GM10266 (cell line): ENCODE results near the gene KRT23.
"Not testable (repeated sequence)": the region's sequence is repeated elsewhere in the genome, so short reads cannot be mapped to it uniquely, and the experiment has no call there.

Experiments
- DNase-seq: peaks from one replicate; pipeline ENCODE4 v3.0.0; 2012; ENCODE audit errors: extremely low spot score
- CTCF ChIP-seq: IDR thresholded peaks from 2 replicates; pipeline ENCODE4 v1.5.1; 2012; ENCODE audit warnings: mild to moderate bottlenecking, low read depth; ENCODE audit not compliant: control insufficient read depth, insufficient read depth; ENCODE audit errors: missing control alignments

The KRT23 gene

GRCh38 chr17:40922239-40922638, 15.2 kb downstream of the KRT23 start:
- no peak for DNase-seq
- no peak for TF ChIP-seq CTCF

GRCh38 chr17:40921026-40921425, 16.4 kb downstream of the KRT23 start:
- TF ChIP-seq CTCF = no peak
- no peak for DNase-seq

GRCh38 chr17:40917116-40917515, 20.3 kb downstream of the KRT23 start:
- not testable (repeated sequence) for DNase-seq

GRCh38 chr17:40916366-40916765, 21.1 kb downstream of the KRT23 start:
- no peak for DNase-seq
- TF ChIP-seq CTCF = no peak

- TF ChIP-seq CTCF = no peak
- peak; percentile 44 for DNase-seq
Observed at GRCh38 chr17:40915721-40916256, 21.7 kb downstream of the KRT23 start.

GRCh38 chr17:40915199-40915661, 22.2 kb downstream of the KRT23 start:
- DNase-seq = peak; percentile 59

GRCh38 chr17:40914075-40914855, 23.2 kb downstream of the KRT23 start:
- DNase-seq = no peak
- no peak for TF ChIP-seq CTCF

More at GRCh38 chr17:40915199-40915661, 22.2 kb downstream of the KRT23 start:
- TF ChIP-seq CTCF = no peak
